LNCAP (cell line): ENCODE results near the gene SLC7A9.

ENCODE experiments used
- CTCF ChIP-seq: fragments of 450-650 bp; IDR thresholded peaks from 2 replicates; pipeline ENCODE4 v1.5.1; 2017; ENCODE audit warnings: mild to moderate bottlenecking

The SLC7A9 gene

GRCh38 chr19:32817569-32818476 lies 51.7 kb downstream of the SLC7A9 start:
- no peak for TF ChIP-seq CTCF

GRCh38 chr19:32816555-32817099 lies 52.9 kb downstream of the SLC7A9 start:
- no peak for TF ChIP-seq CTCF

GRCh38 chr19:32814624-32815023 lies 54.9 kb downstream of the SLC7A9 start:
- TF ChIP-seq CTCF = no peak

GRCh38 chr19:32813862-32814425 lies 55.6 kb downstream of the SLC7A9 start:
- no peak for TF ChIP-seq CTCF

GRCh38 chr19:32812571-32812970 lies 57.0 kb downstream of the SLC7A9 start:
- no peak for TF ChIP-seq CTCF

- no peak for TF ChIP-seq CTCF
Observed at GRCh38 chr19:32812036-32812435, 57.5 kb downstream of the SLC7A9 start.

- TF ChIP-seq CTCF = no peak
Observed at GRCh38 chr19:32811151-32811550, 58.4 kb downstream of the SLC7A9 start.
